Cardiac fibroblast (primary cell): ENCODE measurements around the gene LRRC47.
"Not testable (repeated sequence)": the region's sequence is repeated elsewhere in the genome, so short reads cannot be mapped to it uniquely, and the experiment has no call there.

ENCODE experiments used
- DNase-seq, 2 donors: peaks; one replicate each; pipeline versions ENCODE4 v3.0.0 to v3.0.0-alpha.2; 2010; ENCODE audit warnings: low read depth in 2 of 2
- H3K4me3 ChIP-seq, 2 donors: replicated peaks in 1 of 2; 1 replicate in 1 of 2; 2 replicates in 1 of 2; pipeline ENCODE4 v1.5.1; 2011; ENCODE audit warnings: low read depth in 2 of 2, low read length in 2 of 2, mild to moderate bottlenecking in 2 of 2, moderate library complexity in 1 of 2
- CTCF ChIP-seq: IDR thresholded peaks from one replicate; pipeline ENCODE4 v1.5.1; 2011; ENCODE audit warnings: low read depth, mild to moderate bottlenecking, low read length, inconsistent platforms

Gene LRRC47

DNA sequence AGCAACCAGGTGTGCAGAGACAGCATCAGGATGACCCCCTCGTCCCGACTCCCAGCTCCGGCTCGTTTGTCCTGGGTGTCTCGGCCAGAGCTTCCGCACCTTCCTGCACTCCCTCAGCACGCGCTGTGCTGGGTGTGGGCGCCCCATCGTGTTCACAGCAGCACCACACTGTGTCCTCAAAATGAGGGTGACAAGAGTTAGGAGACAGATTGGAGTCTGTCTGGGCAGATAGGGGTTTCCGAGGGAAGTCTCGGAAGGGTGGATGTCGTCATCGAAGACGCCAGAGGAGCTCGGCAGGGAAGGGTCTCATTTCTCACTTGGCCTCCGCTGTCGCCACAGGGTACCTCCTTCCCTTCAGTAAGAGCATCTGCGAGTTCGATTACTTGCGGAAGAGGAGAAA lies 39.9 kb downstream of the LRRC47 start:
- TF ChIP-seq CTCF, result no peak
- DNase-seq, result no peak
- H3K4me3 ChIP-seq, result no peak overlapping the region

- DNase-seq, result no peak
- no peak overlapping the region for H3K4me3 ChIP-seq
- no peak for TF ChIP-seq CTCF
Measured at GRCh38 chr1:3753656-3754454, 42.4 kb downstream of the LRRC47 start.

DNA sequence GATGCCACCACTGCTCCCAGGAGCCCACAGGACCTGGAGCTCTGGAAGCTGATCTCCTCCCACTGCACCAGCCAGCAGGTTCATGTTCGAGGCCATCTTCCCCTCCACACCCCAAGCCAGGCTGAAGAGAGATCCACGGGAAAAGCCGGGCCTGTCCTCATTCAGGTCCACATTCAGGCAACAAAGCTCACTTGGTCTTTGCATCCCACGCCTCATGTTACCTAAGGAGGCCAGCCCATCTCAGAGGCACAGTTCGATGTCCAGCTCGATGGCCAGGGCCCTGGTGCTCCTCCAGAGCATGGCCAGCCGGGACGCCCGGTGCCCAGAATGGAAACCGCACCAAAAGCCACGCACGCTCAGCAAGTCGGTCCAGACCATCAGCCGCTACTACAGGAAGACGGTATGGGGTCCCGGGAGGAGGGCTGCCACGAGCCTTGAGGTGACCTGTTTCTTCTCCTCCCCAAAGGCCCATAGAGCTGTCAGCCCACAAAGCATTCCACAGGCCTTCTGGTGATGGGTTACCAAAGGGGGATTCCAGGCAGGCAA lies 43.8 kb downstream of the LRRC47 start, which contains the start of gene CCDC27:
TSS of gene CCDC27 (plus strand) at position 51 of the 546 bp plus-strand sequence. CDS start at position 83, 32 bp downstream.
- H3K4me3 ChIP-seq, result no peak within 1 kb of the TSS
- no peak for DNase-seq
- no peak for TF ChIP-seq CTCF

- DNase-seq, result no peak
- no peak for TF ChIP-seq CTCF
- H3K4me3 ChIP-seq, result no peak overlapping the region
Measured at GRCh38 chr1:3750741-3751140, 45.6 kb downstream of the LRRC47 start.

DNA sequence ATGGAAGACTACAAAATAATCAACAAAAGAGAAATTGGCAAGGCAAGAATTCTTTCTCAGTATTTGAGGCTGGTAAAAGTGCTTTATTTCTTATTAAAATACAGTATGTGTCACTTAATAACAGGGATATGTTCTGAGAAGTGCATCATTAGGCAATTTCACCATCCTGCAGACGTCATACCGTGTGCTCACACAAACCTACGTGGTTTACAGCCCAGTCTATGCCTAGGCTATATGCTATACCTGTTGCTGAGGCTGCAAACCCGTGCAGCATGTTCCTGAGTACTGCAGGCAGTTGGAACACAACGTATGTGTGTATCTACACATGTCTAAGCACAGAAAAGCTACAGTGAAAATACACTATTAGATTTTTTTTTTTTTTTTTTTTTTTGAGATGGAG lies 46.8 kb downstream of the LRRC47 start:
- TF ChIP-seq CTCF, result no peak
- H3K4me3 ChIP-seq, result no peak overlapping the region
- DNase-seq, result no peak

DNA sequence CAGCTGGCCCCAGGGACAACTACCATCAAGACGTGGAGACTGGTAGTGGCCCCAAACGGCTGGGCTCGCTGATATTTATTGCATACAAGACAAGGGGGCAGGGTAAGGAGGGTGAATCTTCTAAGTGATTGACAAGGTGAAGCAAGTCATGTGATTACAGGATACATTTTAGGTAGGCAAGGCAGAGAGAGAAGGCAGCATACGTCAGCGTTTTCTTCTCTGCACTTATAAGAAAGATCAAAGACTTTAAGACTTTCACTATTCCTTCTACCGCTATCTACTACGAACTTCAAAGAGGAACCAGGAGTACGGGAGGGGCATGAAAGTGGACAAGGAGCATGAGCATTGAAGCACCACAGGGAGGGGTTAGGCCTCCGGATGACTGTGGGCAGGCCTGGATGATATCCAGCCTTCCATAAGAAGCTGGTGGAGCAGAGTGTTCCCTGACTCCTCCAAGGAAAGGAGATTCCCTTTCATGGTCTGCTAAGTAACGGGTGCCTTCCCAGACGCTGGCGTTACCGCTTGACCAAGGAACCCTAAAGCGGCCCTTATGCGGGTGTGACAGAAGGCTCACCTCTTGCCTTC lies 47.9 kb downstream of the LRRC47 start:
- DNase-seq, H3K4me3 ChIP-seq: not testable (repeated sequence)

DNA sequence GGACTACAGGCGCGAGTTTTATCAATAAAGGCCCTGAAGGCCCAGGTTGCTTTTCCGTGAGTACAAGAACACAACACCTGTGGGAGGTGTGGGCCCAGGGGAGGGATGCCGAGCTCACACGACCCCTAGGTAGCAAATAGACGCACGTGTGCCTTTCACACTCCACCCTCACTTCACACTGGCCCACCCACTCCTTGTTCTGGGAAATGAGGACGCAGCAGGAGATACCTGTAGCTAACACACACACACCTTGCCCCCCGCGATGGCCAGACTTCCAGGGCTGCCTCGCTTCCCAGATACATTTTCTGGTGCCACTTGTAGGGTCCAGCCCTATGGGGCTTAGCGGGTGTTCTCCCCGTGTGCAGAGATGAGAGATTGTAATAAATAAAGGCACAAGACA lies 48.4 kb downstream of the LRRC47 start:
- DNase-seq, result no peak
- TF ChIP-seq CTCF, result no peak

More for the DNA sequence above, 48.4 kb downstream of the LRRC47 start:
- peak overlapping the region; percentile 61 to 69 for H3K4me3 ChIP-seq
